HepG2 (cell line): Measurements from ENCODE around the gene CRTC2. TPM values are rescaled to one million over a fixed set of nuclear protein-coding genes. Genes with fewer than 3 reads are reported as not detected.

ENCODE experiments used
- ELF1 ChIP-seq: sonication (generic); formaldehyde crosslinking; IDR thresholded peaks from 2 replicates; pipeline ENCODE4 v1.4.0; 2020; ENCODE audit warnings: missing genetic modification reagents
- FOXK2 ChIP-seq: fragments of 450-650 bp; IDR thresholded peaks from 2 replicates; pipeline ENCODE4 v1.6.1; 2016
- FOXO1 ChIP-seq: sonication (generic); formaldehyde crosslinking; IDR thresholded peaks from 2 replicates; pipeline ENCODE4 v1.4.0; 2020; ENCODE audit warnings: missing genetic modification reagents
- HCFC1 ChIP-seq: fragments of 150-350 bp; IDR thresholded peaks from 2 replicates; pipeline ENCODE4 v1.6.1; 2014; ENCODE audit warnings: low read depth, low read length
- NFYC ChIP-seq: IDR thresholded peaks from 2 replicates; pipeline ENCODE4 v1.6.1; 2016; ENCODE audit warnings: missing genetic modification reagents, missing compliant biosample characterization
- POLR2AphosphoS5 ChIP-seq: IDR thresholded peaks from 2 replicates; pipeline ENCODE4 v1.6.1; 2012; ENCODE audit warnings: low read depth, low read length
- PRMT3 ChIP-seq: sonication (generic); formaldehyde crosslinking; IDR thresholded peaks from 2 replicates; pipeline ENCODE4 v1.8.1; 2022; ENCODE audit warnings: low read depth, mild to moderate bottlenecking, moderate library complexity, missing genetic modification reagents, borderline replicate concordance
- TCF7L2 ChIP-seq: IDR thresholded peaks from 2 replicates; pipeline ENCODE4 v1.6.1; 2011; ENCODE audit warnings: mild to moderate bottlenecking, low read depth, low read length, moderate library complexity
- TEAD2 ChIP-seq: sonication (generic); formaldehyde crosslinking; IDR thresholded peaks from 2 replicates; pipeline ENCODE4 v1.9.0; 2021; ENCODE audit warnings: missing genetic modification reagents
- YEATS2 ChIP-seq: sonication (generic); formaldehyde crosslinking; IDR thresholded peaks from 2 replicates; pipeline ENCODE4 v1.4.0; 2020; ENCODE audit warnings: missing genetic modification reagents, borderline replicate concordance
- ZNF543 ChIP-seq: sonication (generic); formaldehyde crosslinking; IDR thresholded peaks from 2 replicates; pipeline ENCODE4 v1.4.0; 2020; ENCODE audit warnings: mild to moderate bottlenecking, missing genetic modification reagents
- ZNF709 ChIP-seq: sonication (generic); formaldehyde crosslinking; IDR thresholded peaks from 2 replicates; pipeline ENCODE4 v1.5.0; 2020; ENCODE audit warnings: mild to moderate bottlenecking, missing genetic modification reagents
- ZNF780A ChIP-seq: sonication (generic); formaldehyde crosslinking; IDR thresholded peaks from 2 replicates; pipeline ENCODE4 v1.8.0; 2022; ENCODE audit warnings: mild to moderate bottlenecking, missing genetic modification reagents, moderate library complexity
- polyA plus RNA-seq, 8 experiments: library from polyadenylated mRNA; depleted of rRNA in 3 of 8; stranded (reverse) in 7 of 8; unstranded in 1 of 8; fragments of >200 nt; fragmentation: Illumina TruSeq in 4 of 8; extraction: Trizol in 4 of 8; gene quantifications; 2 replicates each; pipeline versions ENCODE4 v1.2.1 to v1.2.3, GENCODE V29; 2011 to 2016; ENCODE audit warnings: low read depth in 4 of 8, missing spikeins in 1 of 8, mixed read lengths in 1 of 8; ENCODE audit not compliant: insufficient read depth in 1 of 8
- total RNA-seq, 5 experiments: library from RNA; depleted of rRNA; stranded (reverse); fragments of >200 nt; fragmentation: Illumina TruSeq; extraction: Trizol; gene quantifications; 2 replicates each; pipeline ENCODE4 v1.2.3, GENCODE V29; 2016; ENCODE audit warnings: low read depth in 1 of 5
- TF ChIP-seq, protein P1 (sequence below): sonication (generic); formaldehyde crosslinking; IDR thresholded peaks from one replicate; pipeline ENCODE4 v1.5.1; 2020; ENCODE audit warnings: mild to moderate bottlenecking, missing genetic modification reagents; ENCODE audit errors: not compliant biosample characterization
- TF ChIP-seq, protein P2 (sequence below): sonication (generic); formaldehyde crosslinking; IDR thresholded peaks from 2 replicates; pipeline ENCODE4 v1.4.0; 2020; ENCODE audit warnings: mild to moderate bottlenecking, missing genetic modification reagents
- TF ChIP-seq, protein P3 (sequence below): IDR thresholded peaks from 2 replicates; pipeline ENCODE4 v1.6.1; 2016; ENCODE audit warnings: missing genetic modification reagents, missing compliant biosample characterization
- TF ChIP-seq, protein P4 (sequence below): IDR thresholded peaks from 2 replicates; pipeline ENCODE4 v1.6.1; 2012; ENCODE audit warnings: low read depth, low read length, improper control_type of control experiment

Gene CRTC2
- total and polyA plus RNA-seq, 2 of the 13 experiments (the other 11 are each of a cell fraction or from before 2014, with no cell fraction given), result 6.1 to 26.7 TPM

DNA sequence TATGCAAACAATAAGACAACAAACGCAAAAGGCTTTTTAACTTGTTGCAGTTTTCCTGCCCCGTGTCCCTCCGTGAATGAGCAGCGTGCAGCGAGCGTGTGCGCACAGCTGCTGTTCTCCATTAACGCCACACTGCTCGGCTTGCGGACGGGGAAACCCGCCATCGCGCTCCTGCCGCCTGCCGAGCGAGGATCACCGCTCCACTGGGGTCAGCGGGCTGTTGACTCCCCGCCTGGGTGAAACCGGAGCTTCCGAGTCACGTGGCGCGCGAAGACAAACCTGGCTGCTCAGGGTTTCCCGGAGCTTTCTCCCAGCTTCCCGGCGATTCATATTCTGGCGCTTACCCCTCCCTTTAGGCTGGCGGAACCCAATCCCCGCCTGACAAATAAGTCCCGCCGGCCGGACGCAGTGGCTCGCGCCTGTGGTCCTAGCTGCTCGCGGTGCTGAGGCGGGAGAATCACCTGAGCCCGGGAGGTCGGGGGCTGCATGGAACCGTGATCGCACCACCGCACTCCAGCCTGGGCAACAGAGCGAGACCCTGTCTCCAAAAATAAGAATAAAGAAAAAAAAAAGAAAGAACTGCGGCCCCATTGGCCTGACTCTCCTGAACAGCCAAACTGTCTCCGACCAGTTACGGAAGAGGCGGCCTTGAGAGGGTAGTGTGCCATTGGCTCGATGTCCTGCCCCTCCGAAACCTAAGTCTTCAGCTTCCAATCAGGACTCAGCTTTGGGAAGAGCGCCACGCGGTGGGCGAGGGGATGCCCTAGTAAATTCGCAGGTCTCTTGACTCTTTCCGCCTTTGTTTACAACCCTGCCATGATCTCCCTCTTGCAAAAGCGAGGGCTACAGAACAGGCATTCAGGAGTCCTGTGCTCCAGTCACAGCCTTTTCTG is 8.9 kb upstream of the CRTC2 start, which contains the start of gene CREB3L4 (continued):
- no peak for TF ChIP-seq ZNF780A
- no peak for TF ChIP-seq TCF7L2
- TF ChIP-seq PRMT3 (CRISPR knock-in tag), result peak; percentile 98
- 0 out of 2 replicates have a peak, but pooled peaks have one; percentile 61 for TF ChIP-seq TEAD2 (CRISPR knock-in tag)
- TF ChIP-seq, protein P1, sequence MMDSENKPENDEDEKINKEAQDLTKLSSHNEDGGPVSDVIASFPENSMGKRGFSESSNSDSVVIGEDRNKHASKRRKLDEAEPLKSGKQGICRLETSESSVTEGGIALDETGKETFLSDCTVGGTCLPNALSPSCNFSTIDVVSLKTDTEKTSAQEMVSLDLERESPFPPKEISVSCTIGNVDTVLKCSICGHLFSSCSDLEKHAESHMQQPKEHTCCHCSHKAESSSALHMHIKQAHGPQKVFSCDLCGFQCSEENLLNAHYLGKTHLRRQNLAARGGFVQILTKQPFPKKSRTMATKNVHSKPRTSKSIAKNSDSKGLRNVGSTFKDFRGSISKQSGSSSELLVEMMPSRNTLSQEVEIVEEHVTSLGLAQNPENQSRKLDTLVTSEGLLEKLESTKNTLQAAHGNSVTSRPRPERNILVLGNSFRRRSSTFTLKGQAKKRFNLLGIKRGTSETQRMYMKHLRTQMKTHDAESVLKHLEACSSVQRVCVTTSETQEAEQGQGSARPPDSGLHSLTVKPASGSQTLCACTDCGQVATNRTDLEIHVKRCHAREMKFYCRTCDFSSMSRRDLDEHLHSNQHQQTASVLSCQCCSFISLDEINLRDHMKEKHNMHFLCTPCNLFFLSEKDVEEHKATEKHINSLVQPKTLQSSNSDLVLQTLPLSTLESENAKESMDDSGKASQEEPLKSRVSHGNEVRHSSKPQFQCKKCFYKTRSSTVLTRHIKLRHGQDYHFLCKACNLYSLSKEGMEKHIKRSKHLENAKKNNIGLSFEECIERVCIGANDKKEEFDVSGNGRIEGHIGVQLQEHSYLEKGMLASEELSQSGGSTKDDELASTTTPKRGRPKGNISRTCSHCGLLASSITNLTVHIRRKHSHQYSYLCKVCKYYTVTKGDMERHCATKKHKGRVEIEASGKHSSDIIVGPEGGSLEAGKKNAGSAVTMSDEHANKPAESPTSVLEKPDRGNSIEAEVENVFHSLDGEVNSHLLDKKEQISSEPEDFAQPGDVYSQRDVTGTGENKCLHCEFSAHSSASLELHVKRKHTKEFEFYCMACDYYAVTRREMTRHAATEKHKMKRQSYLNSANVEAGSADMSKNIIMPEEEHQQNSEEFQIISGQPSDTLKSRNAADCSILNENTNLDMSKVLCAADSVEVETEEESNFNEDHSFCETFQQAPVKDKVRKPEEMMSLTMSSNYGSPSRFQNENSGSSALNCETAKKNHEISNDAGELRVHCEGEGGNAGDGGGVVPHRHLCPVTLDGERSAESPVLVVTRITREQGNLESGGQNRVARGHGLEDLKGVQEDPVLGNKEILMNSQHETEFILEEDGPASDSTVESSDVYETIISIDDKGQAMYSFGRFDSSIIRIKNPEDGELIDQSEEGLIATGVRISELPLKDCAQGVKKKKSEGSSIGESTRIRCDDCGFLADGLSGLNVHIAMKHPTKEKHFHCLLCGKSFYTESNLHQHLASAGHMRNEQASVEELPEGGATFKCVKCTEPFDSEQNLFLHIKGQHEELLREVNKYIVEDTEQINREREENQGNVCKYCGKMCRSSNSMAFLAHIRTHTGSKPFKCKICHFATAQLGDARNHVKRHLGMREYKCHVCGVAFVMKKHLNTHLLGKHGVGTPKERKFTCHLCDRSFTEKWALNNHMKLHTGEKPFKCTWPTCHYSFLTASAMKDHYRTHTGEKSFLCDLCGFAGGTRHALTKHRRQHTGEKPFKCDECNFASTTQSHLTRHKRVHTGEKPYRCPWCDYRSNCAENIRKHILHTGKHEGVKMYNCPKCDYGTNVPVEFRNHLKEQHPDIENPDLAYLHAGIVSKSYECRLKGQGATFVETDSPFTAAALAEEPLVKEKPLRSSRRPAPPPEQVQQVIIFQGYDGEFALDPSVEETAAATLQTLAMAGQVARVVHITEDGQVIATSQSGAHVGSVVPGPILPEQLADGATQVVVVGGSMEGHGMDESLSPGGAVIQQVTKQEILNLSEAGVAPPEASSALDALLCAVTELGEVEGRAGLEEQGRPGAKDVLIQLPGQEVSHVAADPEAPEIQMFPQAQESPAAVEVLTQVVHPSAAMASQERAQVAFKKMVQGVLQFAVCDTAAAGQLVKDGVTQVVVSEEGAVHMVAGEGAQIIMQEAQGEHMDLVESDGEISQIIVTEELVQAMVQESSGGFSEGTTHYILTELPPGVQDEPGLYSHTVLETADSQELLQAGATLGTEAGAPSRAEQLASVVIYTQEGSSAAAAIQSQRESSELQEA (CRISPR knock-in tag), result peak; percentile 81
- TF ChIP-seq ZNF709 (CRISPR knock-in tag), result peak; percentile 81; the same call in 1 of the 2 replicates
- peak; percentile 82; the same call in 1 of the 2 replicates for TF ChIP-seq ZNF543 (CRISPR knock-in tag)
- peak; percentile 73 for TF ChIP-seq FOXK2
- TF ChIP-seq HCFC1, result 0 out of 2 replicates have a peak, but pooled peaks have one; percentile 5
- TF ChIP-seq, protein P2, sequence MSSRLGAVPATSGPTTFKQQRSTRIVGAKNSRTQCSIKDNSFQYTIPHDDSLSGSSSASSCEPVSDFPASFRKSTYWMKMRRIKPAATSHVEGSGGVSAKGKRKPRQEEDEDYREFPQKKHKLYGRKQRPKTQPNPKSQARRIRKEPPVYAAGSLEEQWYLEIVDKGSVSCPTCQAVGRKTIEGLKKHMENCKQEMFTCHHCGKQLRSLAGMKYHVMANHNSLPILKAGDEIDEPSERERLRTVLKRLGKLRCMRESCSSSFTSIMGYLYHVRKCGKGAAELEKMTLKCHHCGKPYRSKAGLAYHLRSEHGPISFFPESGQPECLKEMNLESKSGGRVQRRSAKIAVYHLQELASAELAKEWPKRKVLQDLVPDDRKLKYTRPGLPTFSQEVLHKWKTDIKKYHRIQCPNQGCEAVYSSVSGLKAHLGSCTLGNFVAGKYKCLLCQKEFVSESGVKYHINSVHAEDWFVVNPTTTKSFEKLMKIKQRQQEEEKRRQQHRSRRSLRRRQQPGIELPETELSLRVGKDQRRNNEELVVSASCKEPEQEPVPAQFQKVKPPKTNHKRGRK (CRISPR knock-in tag), result 0 out of 2 replicates have a peak, but pooled peaks have one; percentile 58
- TF ChIP-seq NFYC (CRISPR knock-in tag), result peak; percentile 97
- TF ChIP-seq, protein P3, sequence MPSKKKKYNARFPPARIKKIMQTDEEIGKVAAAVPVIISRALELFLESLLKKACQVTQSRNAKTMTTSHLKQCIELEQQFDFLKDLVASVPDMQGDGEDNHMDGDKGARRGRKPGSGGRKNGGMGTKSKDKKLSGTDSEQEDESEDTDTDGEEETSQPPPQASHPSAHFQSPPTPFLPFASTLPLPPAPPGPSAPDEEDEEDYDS (CRISPR knock-in tag), result peak; percentile 72
- TF ChIP-seq, protein P4, sequence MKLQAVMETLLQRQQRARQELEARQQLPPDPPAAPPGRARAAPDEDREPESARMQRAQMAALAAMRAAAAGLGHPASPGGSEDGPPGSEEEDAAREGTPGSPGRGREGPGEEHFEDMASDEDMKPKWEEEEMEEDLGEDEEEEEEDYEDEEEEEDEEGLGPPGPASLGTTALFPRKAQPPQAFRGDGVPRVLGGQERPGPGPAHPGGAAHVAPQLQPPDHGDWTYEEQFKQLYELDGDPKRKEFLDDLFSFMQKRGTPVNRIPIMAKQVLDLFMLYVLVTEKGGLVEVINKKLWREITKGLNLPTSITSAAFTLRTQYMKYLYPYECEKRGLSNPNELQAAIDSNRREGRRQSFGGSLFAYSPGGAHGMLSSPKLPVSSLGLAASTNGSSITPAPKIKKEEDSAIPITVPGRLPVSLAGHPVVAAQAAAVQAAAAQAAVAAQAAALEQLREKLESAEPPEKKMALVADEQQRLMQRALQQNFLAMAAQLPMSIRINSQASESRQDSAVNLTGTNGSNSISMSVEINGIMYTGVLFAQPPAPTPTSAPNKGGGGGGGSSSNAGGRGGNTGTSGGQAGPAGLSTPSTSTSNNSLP, result 0 out of 2 replicates have a peak, but pooled peaks have one; percentile 9
- peak; percentile 41; the same call in 1 of the 2 replicates for TF ChIP-seq YEATS2
- peak; percentile 86 for TF ChIP-seq POLR2AphosphoS5
- peak; percentile 87 for TF ChIP-seq FOXO1 (CRISPR knock-in tag)
- TF ChIP-seq ELF1 (CRISPR knock-in tag), result peak; percentile 38; the same call in 1 of the 2 replicates
